GM18517 (cell line): Measurements from ENCODE around the gene C1orf87.

Experiments
- ATAC-seq: cut with Tn5 transposase; IDR thresholded peaks from one replicate; pipeline ENCODE4 v1.9.1; 2021; ENCODE audit warnings: mild to moderate bottlenecking, moderate library complexity; ENCODE audit not compliant: unreplicated experiment

Gene C1orf87

GRCh38 chr1:60073605-60074278 lies at the start of gene C1orf87:
C1orf87 (minus strand) TSS chr1:60073770; CDS start chr1:60072643, 1,127 bp downstream.
- ATAC-seq = no peak

GRCh38 chr1:60118085-60118484 lies 44.5 kb upstream of the C1orf87 start:
- no peak for ATAC-seq

GRCh38 chr1:60114745-60115318 lies 41.3 kb upstream of the C1orf87 start:
- ATAC-seq = no peak

- ATAC-seq = no peak
Observed at GRCh38 chr1:60113596-60113995, 40.0 kb upstream of the C1orf87 start.

- ATAC-seq = no peak
Observed at GRCh38 chr1:60113028-60113427, 39.5 kb upstream of the C1orf87 start.

- ATAC-seq = no peak
Observed at GRCh38 chr1:60111716-60112115, 38.1 kb upstream of the C1orf87 start.

GRCh38 chr1:60111118-60111517 lies 37.5 kb upstream of the C1orf87 start:
- ATAC-seq = no peak

- ATAC-seq = no peak
Observed at GRCh38 chr1:60108196-60108595, 34.6 kb upstream of the C1orf87 start.

GRCh38 chr1:60103186-60103585 lies 29.6 kb upstream of the C1orf87 start:
- ATAC-seq = no peak

- ATAC-seq = no peak
Observed at GRCh38 chr1:60102267-60103061, 28.9 kb upstream of the C1orf87 start.

- no peak for ATAC-seq
Observed at GRCh38 chr1:60101516-60101915, 27.9 kb upstream of the C1orf87 start.

- no peak for ATAC-seq
Observed at GRCh38 chr1:60091195-60091715, 17.7 kb upstream of the C1orf87 start.

GRCh38 chr1:60090655-60091054 lies 17.1 kb upstream of the C1orf87 start:
- ATAC-seq = no peak

GRCh38 chr1:60088620-60089155 lies 15.1 kb upstream of the C1orf87 start:
- ATAC-seq = no peak

GRCh38 chr1:60087681-60088080 lies 14.1 kb upstream of the C1orf87 start:
- no peak for ATAC-seq

- ATAC-seq = no peak
Observed at GRCh38 chr1:60078182-60078581, 4.6 kb upstream of the C1orf87 start.

GRCh38 chr1:60071296-60071695 lies 2.3 kb downstream of the C1orf87 start:
- ATAC-seq = no peak

- no peak for ATAC-seq
Observed at GRCh38 chr1:60069691-60070090, 3.9 kb downstream of the C1orf87 start.

GRCh38 chr1:60068393-60069045 lies 5.1 kb downstream of the C1orf87 start:
- ATAC-seq = no peak

- ATAC-seq = no peak
Observed at GRCh38 chr1:60066001-60066400, 7.6 kb downstream of the C1orf87 start.

GRCh38 chr1:60065199-60065598 lies 8.4 kb downstream of the C1orf87 start:
- no peak for ATAC-seq
